ENCODE data around the gene EFNA1.
A peak's percentile ranks its signal among the peaks of the same experiment; 100 is the strongest.
"Not testable (repeated sequence)": the region's sequence is repeated elsewhere in the genome, so short reads cannot be mapped to it uniquely, and the experiment has no call there.

EFNA1 gene

GRCh38 chr1:155160128-155160527, 32.5 kb downstream of the EFNA1 start:
- DNase-seq = no peak

GRCh38 chr1:155162631-155163030, 35.0 kb downstream of the EFNA1 start:
- not testable (repeated sequence) for DNase-seq

- DNase-seq = not testable (repeated sequence)
Measured at GRCh38 chr1:155163785-155164184, 36.1 kb downstream of the EFNA1 start.

- not testable (repeated sequence) for DNase-seq
Measured at GRCh38 chr1:155164625-155165024, 36.9 kb downstream of the EFNA1 start.

GRCh38 chr1:155166051-155166470, 38.4 kb downstream of the EFNA1 start:
- no peak for DNase-seq

GRCh38 chr1:155166471-155167165, 38.9 kb downstream of the EFNA1 start:
- DNase-seq = no peak

- peak; percentile 75 to 83 for DNase-seq
Measured at GRCh38 chr1:155167166-155168104, 39.8 kb downstream of the EFNA1 start.

GRCh38 chr1:155168105-155168445, 40.4 kb downstream of the EFNA1 start:
- DNase-seq = not testable (repeated sequence)

- no peak for DNase-seq
Measured at GRCh38 chr1:155168456-155169210, 41.0 kb downstream of the EFNA1 start.

GRCh38 chr1:155169541-155169940, 41.9 kb downstream of the EFNA1 start:
- no peak for DNase-seq

- no peak for DNase-seq
Measured at GRCh38 chr1:155170101-155170785, 42.6 kb downstream of the EFNA1 start.

- DNase-seq = no peak
Measured at GRCh38 chr1:155170806-155171205, 43.1 kb downstream of the EFNA1 start.

- no peak for DNase-seq
Measured at GRCh38 chr1:155171836-155172731, 44.4 kb downstream of the EFNA1 start.

- peak; percentile 91 to 94 for DNase-seq
Measured at GRCh38 chr1:155172732-155173477, 45.2 kb downstream of the EFNA1 start, which contains the start of gene KRTCAP2. KRTCAP2 (minus strand) TSS chr1:155173304; CDS start chr1:155173224, 80 bp downstream.

GRCh38 chr1:155173478-155174323, 46.0 kb downstream of the EFNA1 start, which contains the start of gene TRIM46:
TRIM46 (plus strand) TSS chr1:155173849; CDS start chr1:155173967, 118 bp downstream.
- peak; percentile 73 to 76 for DNase-seq

- peak; percentile 43 to 45 for DNase-seq
Measured at GRCh38 chr1:155174324-155175280, 46.9 kb downstream of the EFNA1 start.

- no peak for DNase-seq
Measured at GRCh38 chr1:155175281-155175926, 47.7 kb downstream of the EFNA1 start.

GRCh38 chr1:155175927-155176371, 48.3 kb downstream of the EFNA1 start:
- no peak for DNase-seq
